ENCODE measurements around the gene CAPN2.

DNA sequence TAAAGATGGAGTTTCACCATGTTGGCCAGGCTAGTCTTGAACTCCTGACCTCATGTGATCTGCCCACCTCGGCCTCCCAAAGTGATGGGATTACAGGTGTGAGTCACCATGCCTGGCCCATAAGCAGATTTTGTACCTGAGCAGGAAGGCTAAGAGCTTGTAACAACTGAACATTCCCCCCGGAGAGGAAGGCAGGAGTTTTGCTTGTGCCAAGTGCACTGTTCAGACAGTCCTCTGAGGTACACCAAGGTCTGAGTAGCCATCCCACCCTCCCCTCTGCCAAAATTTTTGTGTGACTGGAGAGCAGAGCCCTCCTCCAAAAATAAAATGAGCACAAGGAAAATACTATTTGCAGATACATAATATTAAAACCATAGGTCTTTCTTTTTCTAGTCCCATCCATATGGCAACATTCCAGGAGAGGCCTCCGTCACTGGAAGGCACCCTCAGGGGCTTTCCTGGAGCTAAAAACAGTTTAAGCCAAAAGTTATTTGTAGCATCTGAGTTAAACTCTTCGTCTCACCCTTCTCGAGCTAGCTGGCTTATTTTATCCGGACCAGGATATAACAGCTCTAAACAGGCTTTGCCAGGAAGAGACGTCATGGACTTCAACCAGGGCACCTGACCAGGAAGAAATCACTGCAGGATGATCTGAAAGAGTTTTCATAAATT lies 27.2 kb downstream of the CAPN2 start:
- TF ChIP-seq POLR2A (IDR thresholded peaks at IDR 0.05): no peak
- TF ChIP-seq, protein P1, sequence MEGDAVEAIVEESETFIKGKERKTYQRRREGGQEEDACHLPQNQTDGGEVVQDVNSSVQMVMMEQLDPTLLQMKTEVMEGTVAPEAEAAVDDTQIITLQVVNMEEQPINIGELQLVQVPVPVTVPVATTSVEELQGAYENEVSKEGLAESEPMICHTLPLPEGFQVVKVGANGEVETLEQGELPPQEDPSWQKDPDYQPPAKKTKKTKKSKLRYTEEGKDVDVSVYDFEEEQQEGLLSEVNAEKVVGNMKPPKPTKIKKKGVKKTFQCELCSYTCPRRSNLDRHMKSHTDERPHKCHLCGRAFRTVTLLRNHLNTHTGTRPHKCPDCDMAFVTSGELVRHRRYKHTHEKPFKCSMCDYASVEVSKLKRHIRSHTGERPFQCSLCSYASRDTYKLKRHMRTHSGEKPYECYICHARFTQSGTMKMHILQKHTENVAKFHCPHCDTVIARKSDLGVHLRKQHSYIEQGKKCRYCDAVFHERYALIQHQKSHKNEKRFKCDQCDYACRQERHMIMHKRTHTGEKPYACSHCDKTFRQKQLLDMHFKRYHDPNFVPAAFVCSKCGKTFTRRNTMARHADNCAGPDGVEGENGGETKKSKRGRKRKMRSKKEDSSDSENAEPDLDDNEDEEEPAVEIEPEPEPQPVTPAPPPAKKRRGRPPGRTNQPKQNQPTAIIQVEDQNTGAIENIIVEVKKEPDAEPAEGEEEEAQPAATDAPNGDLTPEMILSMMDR (IDR thresholded peaks at IDR 0.05): no peak

Data from Peyer's patch (tissue), 4 donors.